WTC11 (cell line): ENCODE results near the gene C22orf42.

Source experiments
- FOXP4 ChIP-seq: sonication (generic); formaldehyde crosslinking; IDR thresholded peaks from 2 replicates; pipeline ENCODE4 v1.8.0; 2022; ENCODE audit warnings: mild to moderate bottlenecking, missing genetic modification reagents
- MAX ChIP-seq: sonication (generic); formaldehyde crosslinking; IDR thresholded peaks from 2 replicates; pipeline ENCODE4 v1.8.0; 2022; ENCODE audit warnings: mild to moderate bottlenecking, missing genetic modification reagents
- NFYB ChIP-seq: sonication (generic); formaldehyde crosslinking; conservative IDR thresholded peaks from 2 replicates; pipeline ENCODE4 v1.8.0; 2022; ENCODE audit warnings: low read depth, missing genetic modification reagents
- NR2C2 ChIP-seq: sonication (generic); formaldehyde crosslinking; IDR thresholded peaks from 2 replicates; pipeline ENCODE4 v1.8.0; 2022; ENCODE audit warnings: mild to moderate bottlenecking, missing genetic modification reagents
- PRDM15 ChIP-seq: sonication (generic); formaldehyde crosslinking; IDR thresholded peaks from 2 replicates; pipeline ENCODE4 v1.8.0; 2022; ENCODE audit warnings: missing genetic modification reagents
- SP1 ChIP-seq: sonication (generic); formaldehyde crosslinking; conservative IDR thresholded peaks from 2 replicates; pipeline ENCODE4 v1.8.1; 2022; ENCODE audit warnings: missing genetic modification reagents
- ZNF425 ChIP-seq: fragments of 250-450 bp; sonication (Bioruptor Pico); conservative IDR thresholded peaks from 2 replicates; pipeline ENCODE4 v1.9.0; 2021; ENCODE audit warnings: mild to moderate bottlenecking
- TF ChIP-seq, protein P1 (sequence below): fragments of 200-600 bp; IDR thresholded peaks from 2 replicates; pipeline ENCODE4 v1.8.0; 2022; ENCODE audit warnings: antibody characterized with exemption
- TF ChIP-seq, protein P2 (sequence below): sonication (generic); formaldehyde crosslinking; IDR thresholded peaks from 2 replicates; pipeline ENCODE4 v1.8.1; 2022; ENCODE audit warnings: low read depth, mild to moderate bottlenecking, moderate library complexity, missing genetic modification reagents, borderline replicate concordance
- TF ChIP-seq, protein P3 (sequence below): sonication (generic); formaldehyde crosslinking; IDR thresholded peaks from 2 replicates; pipeline ENCODE4 v1.8.1; 2023; ENCODE audit warnings: mild to moderate bottlenecking, missing genetic modification reagents

GRCh38 chr22:32112380-32112779 is 46.7 kb downstream of the C22orf42 start:
- no peak for TF ChIP-seq NFYB (CRISPR knock-in tag)
- TF ChIP-seq, protein P1, sequence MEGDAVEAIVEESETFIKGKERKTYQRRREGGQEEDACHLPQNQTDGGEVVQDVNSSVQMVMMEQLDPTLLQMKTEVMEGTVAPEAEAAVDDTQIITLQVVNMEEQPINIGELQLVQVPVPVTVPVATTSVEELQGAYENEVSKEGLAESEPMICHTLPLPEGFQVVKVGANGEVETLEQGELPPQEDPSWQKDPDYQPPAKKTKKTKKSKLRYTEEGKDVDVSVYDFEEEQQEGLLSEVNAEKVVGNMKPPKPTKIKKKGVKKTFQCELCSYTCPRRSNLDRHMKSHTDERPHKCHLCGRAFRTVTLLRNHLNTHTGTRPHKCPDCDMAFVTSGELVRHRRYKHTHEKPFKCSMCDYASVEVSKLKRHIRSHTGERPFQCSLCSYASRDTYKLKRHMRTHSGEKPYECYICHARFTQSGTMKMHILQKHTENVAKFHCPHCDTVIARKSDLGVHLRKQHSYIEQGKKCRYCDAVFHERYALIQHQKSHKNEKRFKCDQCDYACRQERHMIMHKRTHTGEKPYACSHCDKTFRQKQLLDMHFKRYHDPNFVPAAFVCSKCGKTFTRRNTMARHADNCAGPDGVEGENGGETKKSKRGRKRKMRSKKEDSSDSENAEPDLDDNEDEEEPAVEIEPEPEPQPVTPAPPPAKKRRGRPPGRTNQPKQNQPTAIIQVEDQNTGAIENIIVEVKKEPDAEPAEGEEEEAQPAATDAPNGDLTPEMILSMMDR = no peak
- TF ChIP-seq PRDM15 (CRISPR knock-in tag) = no peak
- TF ChIP-seq SP1 (CRISPR knock-in tag) = no peak
- no peak for TF ChIP-seq FOXP4
- TF ChIP-seq NR2C2 (CRISPR knock-in tag) = no peak
- TF ChIP-seq, protein P2, sequence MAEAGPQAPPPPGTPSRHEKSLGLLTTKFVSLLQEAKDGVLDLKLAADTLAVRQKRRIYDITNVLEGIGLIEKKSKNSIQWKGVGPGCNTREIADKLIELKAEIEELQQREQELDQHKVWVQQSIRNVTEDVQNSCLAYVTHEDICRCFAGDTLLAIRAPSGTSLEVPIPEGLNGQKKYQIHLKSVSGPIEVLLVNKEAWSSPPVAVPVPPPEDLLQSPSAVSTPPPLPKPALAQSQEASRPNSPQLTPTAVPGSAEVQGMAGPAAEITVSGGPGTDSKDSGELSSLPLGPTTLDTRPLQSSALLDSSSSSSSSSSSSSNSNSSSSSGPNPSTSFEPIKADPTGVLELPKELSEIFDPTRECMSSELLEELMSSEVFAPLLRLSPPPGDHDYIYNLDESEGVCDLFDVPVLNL (CRISPR knock-in tag) = no peak
- no peak for TF ChIP-seq MAX (CRISPR knock-in tag)
- TF ChIP-seq, protein P3, sequence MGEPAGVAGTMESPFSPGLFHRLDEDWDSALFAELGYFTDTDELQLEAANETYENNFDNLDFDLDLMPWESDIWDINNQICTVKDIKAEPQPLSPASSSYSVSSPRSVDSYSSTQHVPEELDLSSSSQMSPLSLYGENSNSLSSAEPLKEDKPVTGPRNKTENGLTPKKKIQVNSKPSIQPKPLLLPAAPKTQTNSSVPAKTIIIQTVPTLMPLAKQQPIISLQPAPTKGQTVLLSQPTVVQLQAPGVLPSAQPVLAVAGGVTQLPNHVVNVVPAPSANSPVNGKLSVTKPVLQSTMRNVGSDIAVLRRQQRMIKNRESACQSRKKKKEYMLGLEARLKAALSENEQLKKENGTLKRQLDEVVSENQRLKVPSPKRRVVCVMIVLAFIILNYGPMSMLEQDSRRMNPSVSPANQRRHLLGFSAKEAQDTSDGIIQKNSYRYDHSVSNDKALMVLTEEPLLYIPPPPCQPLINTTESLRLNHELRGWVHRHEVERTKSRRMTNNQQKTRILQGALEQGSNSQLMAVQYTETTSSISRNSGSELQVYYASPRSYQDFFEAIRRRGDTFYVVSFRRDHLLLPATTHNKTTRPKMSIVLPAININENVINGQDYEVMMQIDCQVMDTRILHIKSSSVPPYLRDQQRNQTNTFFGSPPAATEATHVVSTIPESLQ = no peak
- TF ChIP-seq ZNF425 = no peak
